HG02759 (cell line): ENCODE results near the gene TRIM4.
"Not testable (repeated sequence)": the region's sequence is repeated elsewhere in the genome, so short reads cannot be mapped to it uniquely, and the experiment has no call there.

ENCODE experiments used
- ATAC-seq: cut with Tn5 transposase; IDR thresholded peaks from one replicate; pipeline ENCODE4 v1.9.1; 2021; ENCODE audit warnings: mild to moderate bottlenecking, moderate library complexity; ENCODE audit not compliant: unreplicated experiment

Gene TRIM4

GRCh38 chr7:99920149-99920548 is 819 bp upstream of the TRIM4 start:
- no peak for ATAC-seq

DNA sequence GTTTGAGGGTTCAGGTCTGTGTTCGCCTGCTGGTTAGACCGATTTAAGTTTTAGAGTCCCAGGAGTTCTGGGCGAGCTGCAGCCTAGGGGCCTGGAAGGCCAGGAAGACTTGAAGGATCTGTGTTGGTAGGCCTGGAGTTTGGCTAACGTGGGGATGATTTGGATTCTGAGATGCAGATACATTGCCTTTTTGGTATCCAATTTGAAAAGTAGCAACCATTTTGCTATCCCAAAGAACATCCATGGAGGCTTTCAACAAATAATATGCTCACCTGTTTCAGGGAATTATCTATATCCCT is 433 bp upstream of the TRIM4 start:
- ATAC-seq = no peak

DNA sequence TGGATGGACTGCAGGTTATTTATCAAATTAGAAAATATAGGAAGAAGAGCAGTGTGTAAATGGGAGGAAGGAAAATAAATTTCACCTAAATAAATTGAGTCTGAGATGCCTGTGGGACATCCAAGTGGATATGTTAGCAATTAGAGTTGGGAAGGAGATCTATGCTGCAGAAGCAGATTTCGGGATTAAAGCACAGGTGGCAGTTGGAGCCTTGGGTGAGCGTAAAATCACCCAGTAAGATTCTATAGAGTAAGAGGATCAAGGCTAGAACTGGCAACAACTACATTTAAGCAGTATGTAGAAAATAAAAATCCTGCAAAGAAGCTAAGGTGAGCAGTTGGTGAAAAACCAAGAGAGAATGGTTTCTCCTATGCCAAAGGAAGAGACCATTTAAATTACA is 8.4 kb downstream of the TRIM4 start:
- no peak for ATAC-seq

DNA sequence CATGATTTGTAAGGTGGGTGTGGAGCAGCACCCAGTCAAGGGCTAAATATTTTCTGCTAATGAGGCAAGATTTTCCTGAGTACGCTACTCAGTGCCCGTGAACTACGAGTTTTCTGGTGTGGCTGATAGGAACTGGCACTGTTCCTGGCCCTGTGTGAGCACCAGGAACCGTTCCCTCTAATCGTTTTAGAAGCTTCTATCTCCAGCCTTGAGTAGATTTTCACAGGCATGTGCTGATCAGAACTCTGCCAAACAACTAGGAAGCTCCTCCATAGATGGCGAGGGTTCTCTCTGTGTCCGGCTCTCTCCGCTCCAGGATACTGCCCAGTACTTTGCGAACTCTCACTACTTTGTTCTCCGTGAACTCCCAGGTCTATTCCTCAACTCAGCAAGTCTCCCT is 17.7 kb downstream of the TRIM4 start:
- ATAC-seq = no peak

- ATAC-seq = no peak
Observed at GRCh38 chr7:99899830-99900519, 19.4 kb downstream of the TRIM4 start.

DNA sequence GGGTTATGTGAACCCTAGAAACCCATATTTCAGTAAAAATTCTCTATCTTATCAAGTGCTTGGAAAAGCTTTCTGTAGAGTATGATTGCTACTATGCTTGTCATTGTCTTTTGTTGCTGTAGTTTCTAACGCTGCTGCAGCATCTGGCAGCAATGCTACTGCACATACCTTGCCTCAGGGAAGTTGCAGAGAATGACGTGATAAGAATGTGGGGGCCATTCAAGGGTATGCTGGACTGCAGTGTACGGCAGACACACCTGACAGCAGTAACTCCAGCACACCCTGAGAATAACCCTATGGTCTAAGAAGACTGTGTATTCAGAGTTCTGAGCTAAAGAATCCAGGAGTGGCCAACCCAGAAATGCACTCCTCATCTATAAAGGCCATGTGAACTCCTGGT is 20.5 kb downstream of the TRIM4 start:
- ATAC-seq = no peak

DNA sequence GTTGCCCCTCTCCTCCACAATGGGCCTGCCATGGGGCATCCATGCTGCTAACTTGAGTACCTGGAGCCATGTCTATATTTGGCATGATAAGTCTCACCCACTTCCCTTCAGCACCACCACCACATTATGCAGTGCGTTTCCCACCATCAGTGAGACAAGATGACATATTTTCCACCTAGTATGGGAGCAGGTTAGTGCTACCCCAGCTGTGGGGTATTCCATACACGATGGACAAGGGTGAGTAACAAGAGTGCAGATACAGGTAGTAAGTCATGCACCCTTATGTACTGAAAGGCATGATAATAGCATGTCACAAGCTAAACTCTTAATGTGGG is 21.3 kb downstream of the TRIM4 start:
- ATAC-seq = no peak

DNA sequence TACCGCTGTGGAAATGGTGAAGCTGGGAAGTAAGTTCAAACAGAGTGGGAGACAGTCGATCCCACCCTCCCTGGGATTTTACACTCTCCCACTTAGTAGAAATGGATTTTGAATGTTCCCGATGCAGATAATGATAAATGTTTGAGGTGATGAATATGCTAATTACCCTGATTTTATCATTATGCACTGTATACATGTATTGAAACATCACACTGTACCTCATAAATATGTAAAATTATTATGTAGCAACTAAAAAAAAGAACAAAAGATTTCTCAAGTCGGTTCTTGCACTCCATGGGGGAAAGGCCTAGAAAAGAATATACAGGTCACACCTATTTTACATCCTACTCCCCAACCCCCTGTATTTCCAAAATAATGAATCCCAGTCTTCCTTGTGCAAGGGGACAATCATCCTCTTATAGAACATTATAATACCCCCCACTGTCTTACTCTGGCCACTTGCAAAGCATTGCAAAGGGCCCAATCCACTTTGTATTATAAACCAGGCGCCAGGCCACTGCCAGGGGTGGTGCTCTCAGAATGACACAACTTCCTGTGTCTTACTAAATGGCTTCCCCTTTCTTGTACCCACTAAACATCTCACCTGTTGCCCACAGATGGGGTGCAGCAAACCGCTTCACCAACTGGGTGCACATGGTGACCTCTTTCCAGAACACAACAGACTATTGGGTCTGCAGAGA is 21.9 kb downstream of the TRIM4 start:
- ATAC-seq = no peak

DNA sequence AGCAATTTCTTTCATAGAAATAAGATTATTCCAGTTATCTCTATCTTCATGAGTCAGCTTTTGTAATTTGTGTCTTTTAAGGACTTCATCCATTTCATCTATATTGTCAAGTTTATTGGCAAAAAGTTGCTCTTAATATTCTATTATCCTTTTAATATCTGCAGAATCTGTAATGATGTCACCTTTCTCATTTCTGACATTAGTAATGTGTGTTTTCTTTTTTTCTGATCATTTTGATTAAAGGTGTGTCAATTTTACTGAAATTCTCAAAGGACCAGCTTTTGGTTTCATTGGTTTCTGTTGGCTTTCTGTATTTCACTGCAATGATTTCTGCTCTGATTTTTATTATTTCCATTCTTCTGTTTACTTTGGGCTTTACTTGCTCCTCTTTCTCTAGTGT is 24.6 kb downstream of the TRIM4 start:
- no peak for ATAC-seq

DNA sequence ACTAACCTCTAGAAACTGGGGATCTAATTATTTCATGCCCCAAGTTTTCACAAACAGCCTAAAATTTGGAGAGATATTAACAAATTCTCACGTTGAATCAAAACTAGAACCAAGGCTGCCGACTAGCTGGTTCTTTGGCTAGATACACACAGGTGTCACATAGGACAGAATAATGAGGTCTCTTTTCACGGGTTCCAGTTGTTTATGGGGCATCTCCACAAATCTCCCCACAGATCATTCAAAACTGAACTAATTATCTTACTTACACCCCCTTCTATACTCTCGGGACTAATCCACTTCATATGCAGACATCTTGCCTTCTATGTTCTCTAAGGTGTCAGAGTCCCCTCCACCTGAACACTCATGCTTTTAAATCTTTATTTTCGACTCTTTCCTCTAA is 26.1 kb downstream of the TRIM4 start:
- no peak for ATAC-seq

GRCh38 chr7:99890348-99890747 is 29.0 kb downstream of the TRIM4 start:
- ATAC-seq = not testable (repeated sequence)

DNA sequence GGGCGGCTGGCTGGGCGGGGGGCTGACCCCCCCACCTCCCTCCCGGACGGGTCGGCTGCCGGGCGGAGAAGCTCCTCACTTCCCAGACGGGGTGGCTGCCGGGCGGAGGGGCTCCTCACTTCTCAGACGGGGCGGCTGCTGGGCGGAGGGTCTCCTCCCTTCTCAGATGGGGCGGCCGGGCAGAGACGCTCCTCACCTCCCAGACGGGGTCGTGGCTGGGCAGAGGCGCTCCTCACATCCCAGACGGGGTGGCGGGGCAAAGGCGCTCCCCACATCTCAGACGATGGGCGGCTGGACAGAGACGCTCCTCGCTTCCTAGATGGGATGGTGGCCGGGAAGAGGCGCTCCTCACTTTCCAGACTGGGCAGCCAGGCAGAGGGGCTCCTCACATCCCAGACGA is 31.0 kb downstream of the TRIM4 start:
- ATAC-seq = not testable (repeated sequence)

GRCh38 chr7:99881370-99881769 is 38.0 kb downstream of the TRIM4 start:
- ATAC-seq = no peak

- ATAC-seq = no peak
Observed at GRCh38 chr7:99876933-99877332, 42.4 kb downstream of the TRIM4 start, which contains the start of gene OR2AE1. Gene OR2AE1 (minus strand): TSS chr7:99877033. CDS start chr7:99877033, 0 bp downstream.

- no peak for ATAC-seq
Observed at GRCh38 chr7:99876491-99876890, 42.8 kb downstream of the TRIM4 start.

DNA sequence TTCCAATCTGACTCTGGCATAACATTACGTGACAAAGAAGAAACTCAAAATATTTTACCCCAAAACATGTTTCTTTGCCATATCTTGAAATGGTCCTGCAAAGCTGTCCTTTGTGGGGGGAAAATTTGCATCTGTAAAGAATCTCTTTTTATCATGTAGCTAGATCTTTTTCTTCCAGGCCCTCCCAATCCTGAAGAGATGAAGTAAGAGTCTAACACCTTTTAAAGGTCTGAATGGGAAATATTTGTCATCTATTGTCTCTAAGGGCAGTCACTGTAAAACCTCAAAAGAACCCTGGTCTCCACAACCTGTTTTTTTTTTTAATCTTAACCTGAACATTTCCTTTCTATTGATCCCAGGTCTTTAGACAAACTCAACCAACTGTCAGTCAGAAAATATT is 51.1 kb downstream of the TRIM4 start:
- no peak for ATAC-seq

GRCh38 chr7:99867477-99867876 is 51.9 kb downstream of the TRIM4 start:
- ATAC-seq = not testable (repeated sequence)

DNA sequence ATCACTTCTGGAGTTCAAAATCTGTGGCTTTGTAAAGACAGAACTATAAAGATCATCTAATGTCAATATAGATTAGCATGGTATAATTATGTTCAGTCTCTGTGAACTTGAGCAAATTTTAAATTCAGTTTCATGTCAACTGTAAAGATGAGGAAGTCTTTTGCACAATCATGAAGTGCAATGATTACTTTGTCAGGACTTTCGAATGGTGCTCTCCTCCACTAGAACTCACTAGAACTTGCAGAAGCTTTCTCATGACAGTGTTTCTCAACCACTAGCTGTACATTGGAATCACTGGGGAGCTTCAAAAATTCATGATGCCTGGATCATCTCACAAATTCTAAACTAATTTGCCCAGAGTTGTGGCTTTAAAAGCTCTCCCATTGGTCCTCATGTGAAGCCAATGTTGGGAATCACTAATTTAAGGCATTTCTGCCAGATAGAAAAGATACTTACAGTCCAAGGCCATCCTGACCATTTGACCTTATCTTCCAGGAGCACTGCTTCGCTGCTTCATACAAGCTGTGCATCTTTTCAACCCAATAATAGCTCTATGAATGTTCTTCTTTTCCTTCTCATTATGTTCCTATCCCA is 55.4 kb downstream of the TRIM4 start:
- ATAC-seq = no peak

DNA sequence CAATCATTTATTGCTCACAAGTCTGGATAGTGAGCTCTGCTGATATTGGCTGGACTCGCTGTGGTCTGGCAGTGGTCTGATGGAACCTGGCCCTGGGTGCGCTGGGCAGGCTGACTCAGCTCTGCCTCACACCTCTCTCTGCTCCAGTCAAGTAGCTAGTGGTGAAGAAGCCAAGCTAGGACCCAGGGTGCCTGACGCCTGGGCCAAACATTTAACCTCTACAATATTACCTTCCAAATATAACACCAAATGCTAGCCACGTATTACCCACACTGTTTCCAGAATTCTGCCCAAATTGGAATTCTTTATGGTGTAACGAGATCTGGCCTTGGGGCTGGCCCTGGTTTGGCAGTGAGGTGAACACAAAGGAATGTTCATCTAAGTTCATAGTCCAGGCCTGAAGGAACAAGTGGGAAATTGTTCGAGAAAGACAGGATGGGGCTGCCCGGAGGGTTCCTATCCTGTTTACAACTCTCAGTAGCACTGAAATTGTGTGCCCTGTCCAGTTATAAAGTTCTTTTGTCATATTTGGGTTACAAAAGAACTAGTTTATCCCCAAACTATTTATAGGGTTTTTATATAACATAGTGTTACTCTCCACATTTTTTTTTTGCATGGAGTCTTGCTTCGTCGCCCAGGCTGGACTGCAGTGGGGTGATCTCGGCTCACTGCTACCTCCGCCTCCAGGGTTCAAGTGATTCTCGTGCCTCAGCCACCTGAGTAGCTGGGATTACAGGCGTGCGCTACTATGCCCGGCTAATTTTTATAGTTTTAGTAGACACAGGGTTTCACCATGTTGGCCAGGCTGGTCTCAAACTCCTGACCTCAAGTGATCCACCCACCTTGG is 58.8 kb downstream of the TRIM4 start:
- ATAC-seq = no peak

DNA sequence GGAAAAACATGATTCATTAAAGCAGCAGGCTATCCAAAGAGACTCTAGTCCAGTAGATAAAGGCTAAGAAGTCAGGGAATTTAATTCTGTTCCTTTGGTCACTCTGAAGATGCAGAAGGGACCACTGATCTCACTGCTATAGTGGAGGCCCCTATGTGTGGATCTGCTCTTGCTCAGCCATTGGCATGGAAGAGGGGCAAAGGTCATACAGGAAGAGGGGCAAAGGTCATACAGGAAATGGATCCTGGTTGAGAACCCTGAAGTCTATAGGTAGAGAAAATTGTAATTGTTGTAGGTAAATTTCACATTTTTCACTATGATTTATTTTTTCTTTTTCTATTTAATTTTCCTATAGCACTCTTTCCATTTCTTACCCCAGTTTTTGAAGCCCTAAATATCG is 64.1 kb downstream of the TRIM4 start:
- no peak for ATAC-seq

DNA sequence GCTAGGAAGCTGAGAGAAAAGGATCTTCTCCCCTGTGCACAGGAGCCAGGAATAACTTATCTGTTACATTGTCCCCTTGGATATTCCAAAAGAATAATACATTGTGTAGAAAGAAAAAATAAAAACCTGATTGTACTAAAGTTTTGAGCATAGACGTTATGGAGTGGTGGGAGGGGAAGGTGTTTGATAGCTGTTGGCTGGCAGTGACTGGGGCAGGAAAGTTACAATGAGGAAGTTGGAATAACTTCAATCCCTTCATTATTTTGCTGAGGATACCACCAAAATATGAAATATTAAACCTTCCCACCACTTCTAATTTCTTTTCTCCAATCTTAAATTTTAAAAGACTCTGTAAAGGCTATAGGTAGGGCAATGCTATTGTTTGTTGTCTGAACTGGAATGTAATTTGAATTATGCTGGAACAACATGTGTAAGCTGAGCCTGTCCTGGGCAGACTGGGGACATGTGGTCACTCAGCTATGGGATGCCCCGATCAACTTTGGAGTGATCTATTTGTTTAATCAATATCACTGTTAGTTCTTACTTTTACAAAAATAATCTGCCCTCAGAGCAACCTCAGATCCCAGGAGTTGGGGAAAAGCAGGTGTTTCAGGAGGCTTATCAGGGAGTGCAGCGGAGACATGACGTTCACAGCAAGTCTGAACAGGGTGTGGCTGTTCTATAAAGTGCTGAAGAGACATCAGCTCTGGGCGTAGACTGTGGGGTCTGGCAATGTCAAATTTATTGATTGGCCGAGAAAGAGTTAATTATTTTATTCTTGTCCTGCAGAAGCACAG is 70.7 kb downstream of the TRIM4 start:
- ATAC-seq = no peak
